KG1 (cell line): Measurements from ENCODE around the gene KCNIP4.
"Not testable (repeated sequence)": the region's sequence is repeated elsewhere in the genome, so short reads cannot be mapped to it uniquely, and the experiment has no call there.

Source experiments
- DNase-seq: peaks from one replicate; lab custom pipeline; 2025; lab: John Stamatoyannopoulos, UW

The KCNIP4 gene

DNA sequence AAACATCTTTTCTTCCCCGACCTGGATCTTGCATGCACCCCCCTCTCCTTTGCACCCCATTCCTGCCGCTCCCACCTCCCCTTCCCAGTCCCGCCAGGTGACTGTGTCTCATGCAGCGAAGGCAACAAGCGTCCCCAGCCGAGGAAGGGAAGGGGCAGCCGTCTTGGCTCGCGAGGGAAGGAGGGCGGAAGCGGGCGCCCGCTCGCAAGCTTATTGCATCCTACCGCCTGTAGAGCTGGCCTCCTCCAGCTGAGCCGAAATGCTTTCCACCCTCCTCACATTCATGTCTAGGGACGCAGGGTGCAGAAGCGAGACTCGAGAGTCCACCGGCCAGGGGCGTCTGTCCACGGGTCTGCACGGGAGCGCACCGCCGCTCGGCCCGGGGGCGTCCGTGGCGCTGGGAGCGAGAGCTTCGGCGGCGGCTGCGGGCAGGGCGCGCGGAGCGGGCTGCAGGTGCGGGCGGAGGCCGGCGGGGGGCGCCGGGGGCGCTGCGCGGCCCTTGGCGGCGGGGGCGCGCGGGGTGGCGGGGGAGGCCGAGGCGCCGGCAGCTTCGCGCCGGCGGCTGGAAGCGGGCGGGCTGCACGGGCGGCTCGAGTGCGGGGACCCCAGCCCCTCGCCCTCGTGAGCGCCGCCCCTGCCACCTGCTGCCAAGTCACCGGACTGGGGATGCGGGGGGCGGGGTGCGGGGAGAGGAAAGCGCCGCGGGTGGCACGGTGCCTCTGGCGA is at the start of gene KCNIP4:
TSS of gene KCNIP4 (minus strand) at position 426 of the 726 bp plus-strand sequence.
- no peak for DNase-seq

DNA sequence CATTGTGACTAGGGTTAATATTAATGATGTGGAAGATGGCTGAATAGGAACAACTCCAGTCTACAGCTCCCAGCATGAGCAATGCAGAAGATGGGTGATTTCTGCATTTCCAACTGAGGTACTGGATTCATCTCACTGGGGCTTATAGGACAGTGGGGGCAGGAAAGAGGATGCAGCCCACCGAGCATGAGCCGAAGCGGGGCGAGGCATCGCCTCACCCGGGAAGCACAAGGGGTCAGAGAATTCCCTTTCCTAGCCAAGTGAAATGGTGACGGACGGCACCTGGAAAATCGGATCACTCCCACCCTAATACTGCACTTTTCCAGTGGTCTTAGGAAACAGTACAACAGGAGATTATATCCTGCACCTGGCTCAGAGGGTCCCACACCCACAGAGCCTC is 48.0 kb upstream of the KCNIP4 start:
- DNase-seq, result not testable (repeated sequence)

DNA sequence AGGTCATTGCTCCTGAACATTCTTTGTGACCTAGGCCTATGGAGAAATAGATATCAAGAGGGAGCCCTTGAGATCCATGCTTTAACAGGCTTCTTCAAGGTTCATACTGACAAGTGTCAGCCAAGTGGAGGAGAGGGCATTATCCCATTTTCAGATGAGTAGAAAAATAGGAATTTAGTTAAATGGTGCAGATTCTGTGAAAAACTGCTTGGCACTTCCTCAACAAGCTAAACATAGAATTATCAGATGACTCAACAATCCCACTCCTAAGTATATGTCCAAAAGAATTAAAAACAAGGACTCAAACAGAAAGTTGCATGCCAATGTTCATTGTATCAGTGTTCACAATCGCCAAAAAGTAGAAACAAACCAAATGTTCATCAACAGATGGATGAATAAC is 43.8 kb upstream of the KCNIP4 start:
- DNase-seq, result no peak

DNA sequence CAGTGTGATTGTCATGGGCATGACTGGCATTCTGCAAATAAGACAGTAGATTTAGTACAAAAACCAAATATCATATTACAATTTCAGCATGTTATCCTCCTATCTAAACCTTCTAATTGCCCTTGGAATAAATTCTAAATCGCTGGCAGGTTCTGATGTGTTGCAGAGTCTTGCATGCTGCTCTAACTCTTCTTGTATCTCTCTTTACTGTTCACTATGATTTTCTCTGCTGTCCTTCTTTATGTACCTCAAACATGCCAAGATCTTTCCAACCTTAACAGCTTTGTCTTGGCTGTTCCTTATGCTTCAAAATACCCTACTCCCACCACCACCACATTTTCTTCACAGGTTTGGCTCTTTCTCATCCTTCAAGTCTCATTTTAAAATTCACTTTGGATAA is 43.0 kb upstream of the KCNIP4 start:
- DNase-seq, result no peak

DNA sequence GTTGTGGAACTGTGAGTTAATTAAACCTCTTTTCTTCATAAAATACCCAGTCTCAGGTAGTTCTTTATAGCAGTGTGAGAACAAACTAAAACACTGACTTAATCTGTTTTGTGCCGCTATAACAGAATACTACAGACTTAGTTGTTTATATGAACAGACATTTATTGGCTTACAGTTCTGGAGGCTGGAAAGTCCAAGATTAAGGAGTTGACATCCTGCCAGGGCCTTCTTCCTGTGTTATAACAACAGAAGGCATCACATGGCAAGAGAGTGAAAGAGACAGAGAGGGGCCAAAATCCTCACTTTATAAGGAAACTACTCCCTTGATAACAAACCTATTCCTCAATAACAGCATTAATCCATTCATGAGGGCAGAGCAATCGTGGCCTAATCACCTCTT is 42.5 kb upstream of the KCNIP4 start:
- no peak for DNase-seq

- DNase-seq, result no peak
Observed at GRCh38 chr4:21989351-21989750, 40.8 kb upstream of the KCNIP4 start.

DNA sequence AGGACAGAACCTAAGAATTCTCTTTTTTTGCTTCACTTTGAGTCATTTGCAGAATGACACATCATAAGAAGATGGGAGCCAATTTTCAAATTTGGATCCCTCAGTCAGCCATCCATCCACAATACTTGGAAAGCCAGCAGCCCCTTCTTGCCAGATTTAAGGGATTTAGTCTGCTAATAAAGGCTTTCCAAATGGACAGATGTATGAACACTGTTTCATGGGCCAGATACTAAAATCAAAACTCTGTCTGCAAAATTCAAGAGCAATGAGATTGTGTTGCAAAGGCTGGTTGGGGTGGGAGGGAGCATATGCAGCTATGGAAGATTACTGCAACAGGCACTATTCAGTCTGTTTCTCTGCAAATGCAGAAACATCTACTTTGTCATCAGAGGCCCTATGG is 37.7 kb upstream of the KCNIP4 start:
- DNase-seq, result no peak

DNA sequence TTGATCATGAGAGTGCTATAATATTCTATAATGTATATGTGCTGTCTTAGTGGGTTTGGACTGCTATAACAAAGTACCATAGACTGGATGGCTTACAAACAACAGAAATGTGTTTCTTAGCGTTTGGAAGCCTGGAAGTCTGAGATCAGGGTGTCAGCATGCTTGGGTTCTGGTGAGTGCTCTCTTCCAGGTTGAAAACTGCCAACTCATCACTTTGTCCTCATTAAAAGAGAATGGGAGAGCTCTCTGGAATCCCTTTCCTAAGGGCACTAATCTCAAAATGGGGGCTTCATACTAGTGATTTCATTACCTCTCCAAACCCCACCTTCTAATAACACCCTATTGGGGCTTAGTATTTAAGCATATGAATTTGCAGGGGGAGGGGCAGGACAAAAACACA is 33.5 kb upstream of the KCNIP4 start:
- DNase-seq, result no peak

DNA sequence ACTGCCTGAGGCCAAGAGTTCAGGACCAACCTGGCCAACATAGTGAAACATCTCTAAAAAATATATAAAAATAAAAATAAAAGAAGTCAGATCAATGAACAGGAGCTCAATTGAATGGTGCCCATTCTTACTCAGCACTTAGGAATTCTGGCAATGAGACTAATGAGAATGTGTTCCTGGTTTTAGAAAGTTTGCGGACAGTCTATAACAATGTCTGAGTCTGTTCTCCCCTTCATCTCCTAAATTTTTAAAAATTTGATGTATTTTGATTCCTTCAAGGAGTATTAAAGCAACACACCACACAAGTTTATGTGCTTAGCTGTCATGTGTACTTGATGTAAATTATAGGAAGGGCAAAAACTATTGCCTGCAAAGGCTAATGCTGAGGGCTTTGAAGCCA is 30.6 kb upstream of the KCNIP4 start:
- DNase-seq, result no peak

DNA sequence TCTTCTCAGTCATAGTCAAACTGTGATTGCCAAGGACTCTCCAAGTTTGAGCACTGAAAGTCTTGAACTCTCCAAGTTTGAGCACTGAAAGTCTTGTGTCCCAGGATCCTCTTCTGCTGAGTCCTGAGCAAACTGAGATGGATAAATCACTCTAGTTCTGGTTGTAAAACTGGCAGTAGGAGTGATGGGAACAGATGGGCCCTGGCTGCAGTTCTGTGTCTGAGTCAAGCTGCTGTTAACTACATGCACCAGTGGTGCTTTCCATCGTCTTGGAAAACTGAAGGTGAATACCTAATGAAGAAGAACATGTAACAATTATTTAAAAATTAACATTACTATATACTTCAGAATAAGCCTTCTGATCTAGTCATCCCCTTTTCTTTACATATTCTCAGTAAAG is 27.6 kb upstream of the KCNIP4 start:
- DNase-seq, result no peak

- no peak for DNase-seq
Observed at GRCh38 chr4:21973850-21974249, 25.3 kb upstream of the KCNIP4 start.

DNA sequence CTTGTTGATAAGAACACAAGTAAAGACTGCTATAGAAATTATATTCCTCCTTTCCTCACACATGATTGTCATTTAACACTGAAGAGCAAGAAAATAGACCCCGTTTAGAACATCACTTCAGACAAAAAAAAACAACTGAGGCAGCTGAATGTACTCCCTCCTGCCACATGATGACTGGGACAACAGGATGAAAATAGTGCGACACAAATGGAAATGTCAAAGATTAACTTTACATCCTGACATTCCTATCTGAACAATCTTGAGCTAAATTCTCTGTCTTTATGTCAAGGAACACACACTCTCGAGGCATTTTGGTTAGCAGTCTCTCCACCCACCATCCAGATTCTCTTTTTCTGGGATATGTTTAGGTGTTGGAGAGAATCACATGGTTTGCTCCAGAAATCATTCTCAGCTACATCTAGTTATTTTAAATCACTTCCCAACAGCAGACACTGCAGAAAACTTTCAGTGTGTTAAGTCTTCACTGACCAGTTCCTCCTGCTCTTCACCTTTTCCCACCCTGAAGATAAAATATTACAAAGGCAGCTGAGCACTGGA is 16.3 kb upstream of the KCNIP4 start:
- no peak for DNase-seq

DNA sequence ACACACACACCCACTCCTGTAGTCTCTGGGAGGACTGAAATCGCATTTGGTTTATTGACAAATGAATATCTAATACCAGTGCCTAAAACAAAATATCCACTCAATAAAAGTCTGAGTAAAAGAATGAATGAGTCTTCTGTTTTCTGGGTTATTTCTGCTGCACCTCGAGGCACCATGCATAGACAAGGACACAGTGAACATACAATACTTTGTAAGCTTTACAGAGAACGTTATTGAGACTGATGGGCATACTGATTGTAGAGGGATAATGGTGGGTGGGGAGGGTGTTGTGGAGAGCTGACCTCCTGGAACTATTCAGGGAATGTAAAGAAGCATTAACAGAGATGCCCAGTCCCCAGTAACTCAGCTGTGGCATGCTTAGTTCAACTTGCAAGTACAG is 14.1 kb upstream of the KCNIP4 start:
- no peak for DNase-seq

DNA sequence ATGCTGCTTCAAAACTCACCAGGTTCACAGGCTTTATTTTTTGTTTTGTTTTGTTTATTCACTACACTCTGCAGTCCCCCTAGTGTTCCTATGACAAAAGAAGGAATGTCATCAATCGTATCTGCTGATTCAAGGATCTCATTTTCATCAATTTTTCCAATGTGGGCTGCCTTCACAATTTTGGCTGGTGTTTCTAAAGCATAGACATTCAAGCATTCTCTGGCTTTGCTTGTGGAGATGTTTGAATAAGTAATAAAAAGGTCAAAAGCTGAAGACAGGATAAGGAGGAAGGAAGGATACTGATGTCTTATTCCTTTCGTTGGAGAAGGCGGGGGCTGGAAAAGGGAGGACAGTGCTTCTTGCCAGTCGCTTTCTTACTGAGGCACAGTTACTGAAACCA is 12.2 kb upstream of the KCNIP4 start:
- DNase-seq, result no peak

DNA sequence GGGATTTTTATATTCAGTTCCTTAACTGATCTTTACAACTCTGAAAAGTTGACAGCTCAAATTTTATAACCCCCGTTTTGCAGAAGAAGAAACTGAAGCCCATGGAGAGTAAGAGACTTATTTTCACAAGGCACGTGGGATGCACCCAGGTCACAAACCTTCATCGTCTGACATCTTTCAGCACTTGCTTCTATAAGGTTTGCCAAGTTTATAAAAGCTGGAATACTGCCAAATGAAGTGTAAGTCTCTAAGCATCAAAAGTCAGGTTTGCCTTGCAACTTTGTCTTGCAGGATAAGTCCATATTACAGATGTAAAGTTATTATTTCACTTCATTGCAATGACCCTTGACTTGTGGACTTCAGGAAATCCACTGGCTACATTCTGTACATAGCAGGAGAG is 6.3 kb upstream of the KCNIP4 start:
- no peak for DNase-seq

GRCh38 chr4:21953653-21954052 is 5.1 kb upstream of the KCNIP4 start:
- no peak for DNase-seq

DNA sequence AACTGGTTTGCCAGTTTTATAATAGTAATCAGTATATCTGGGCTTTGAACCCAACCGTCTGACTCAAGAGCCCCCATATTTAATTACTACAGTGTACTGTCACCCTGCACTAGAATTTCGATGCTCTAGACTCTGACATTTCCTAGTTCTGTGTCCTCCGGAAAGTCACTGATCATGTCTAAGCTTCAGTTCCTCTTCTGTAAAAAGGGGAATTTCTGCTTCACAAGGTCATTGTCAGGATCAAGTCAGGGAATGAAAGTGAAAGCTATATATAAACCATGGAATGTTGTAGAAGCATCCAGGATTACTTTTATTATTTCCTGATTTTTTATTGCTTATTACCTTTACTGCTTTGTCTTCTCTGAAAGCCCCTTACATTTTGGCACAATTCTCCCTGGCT is 4.0 kb upstream of the KCNIP4 start:
- no peak for DNase-seq

DNA sequence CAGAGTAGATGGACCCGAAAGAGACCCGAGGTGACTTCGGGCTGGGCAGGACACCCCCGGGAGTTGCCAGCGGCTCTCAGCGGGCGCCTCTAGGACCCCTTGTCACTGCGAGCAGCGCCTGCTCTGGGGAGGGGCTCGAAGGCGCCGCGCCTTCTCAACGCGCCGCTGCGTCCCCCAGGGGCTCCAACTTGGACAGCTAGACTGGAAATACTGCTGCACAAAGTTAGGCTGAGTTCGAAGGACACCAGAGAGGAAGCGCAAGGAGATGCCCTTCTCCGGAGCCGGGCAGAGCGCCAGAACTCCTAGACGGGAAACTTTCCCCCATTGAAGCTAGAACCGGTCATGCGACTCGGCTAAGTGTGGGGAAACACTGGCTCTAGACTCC is 493 bp upstream of the KCNIP4 start:
- DNase-seq, result no peak

DNA sequence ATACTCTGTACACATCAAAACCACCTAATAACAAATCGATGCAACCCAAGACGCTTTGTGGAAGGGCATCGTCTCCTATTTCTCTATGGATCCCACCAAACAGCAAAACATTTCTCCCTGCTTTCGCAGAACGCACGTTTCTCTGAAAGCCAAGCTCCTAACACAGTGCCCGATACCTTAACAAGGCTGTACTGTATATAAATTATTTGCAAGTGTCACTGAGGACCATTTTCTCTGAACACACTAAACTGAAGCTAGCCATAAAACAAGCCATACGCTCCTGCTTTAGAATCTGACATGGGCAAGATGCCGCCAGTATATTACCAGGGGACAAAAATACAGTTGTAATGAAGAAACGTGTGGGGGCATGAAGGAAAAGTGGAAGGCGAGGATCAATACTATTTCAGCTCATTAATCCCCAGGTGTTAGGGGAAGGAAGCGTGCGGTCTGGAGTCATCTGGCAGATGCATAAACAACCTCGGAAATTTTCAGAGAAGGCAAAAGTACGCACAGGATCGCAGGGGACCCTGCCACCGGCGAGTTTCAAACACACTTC is 703 bp downstream of the KCNIP4 start:
- DNase-seq, result no peak

DNA sequence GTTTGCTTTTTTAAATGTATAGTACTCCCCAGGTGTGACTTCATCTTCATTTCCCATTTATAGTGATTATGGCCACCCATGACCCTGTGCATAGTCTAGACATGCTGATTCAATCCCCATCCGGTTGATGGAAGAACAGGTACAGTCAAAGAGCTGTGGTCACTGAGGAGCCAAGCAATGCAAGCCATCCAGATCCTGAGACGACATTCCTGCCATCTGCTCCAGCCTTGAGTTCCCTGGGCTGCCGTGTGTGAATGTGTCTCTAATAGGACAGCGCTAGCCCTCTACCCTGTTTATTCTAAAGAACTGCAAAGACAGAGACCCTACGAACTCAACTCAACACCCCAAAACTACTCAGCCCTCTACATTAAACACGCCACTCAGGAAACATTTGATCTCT is 1.7 kb downstream of the KCNIP4 start:
- no peak for DNase-seq

- no peak for DNase-seq
Observed at GRCh38 chr4:21921526-21922180, 26.9 kb downstream of the KCNIP4 start.

DNA sequence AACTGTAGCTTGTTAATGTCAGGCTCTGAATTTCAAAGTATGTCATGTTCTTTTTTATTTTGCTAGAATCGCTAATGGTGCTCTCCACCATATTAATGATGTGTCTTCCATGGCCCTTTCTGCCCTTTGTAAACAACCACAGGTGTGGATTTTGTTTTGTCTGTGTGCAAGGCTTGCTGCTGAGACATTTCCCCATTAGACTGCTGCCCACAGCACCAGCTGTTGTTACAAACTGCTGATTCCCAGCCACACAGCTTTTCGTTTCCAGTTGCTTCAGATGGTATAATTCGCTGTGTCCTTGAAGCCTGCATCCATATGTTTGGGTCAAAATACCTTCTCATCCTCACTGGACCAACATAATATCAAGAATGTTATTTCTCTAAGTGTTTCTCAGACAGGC is 32.8 kb downstream of the KCNIP4 start:
- DNase-seq, result no peak

DNA sequence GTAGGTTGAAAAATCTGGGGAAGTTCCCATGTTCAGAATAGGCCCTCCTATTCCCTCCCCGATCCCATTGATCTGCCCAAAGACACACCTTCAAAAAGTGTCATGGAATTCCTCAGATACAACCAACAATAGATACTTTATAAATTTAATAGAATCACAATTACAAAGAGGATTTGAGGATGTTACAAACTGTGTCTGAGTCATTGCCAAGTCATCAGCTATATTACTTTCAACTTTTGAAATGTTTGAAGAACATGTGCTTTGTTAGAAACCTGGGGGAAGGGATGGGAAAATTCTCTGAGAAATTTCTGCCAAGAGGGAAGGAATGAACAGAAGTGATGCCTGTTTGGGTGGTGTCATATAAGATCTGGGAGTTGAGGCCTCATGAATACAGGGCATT is 46.7 kb downstream of the KCNIP4 start:
- no peak for DNase-seq
